ENCODE data around the gene ACSL6.

The ACSL6 gene, protein sequence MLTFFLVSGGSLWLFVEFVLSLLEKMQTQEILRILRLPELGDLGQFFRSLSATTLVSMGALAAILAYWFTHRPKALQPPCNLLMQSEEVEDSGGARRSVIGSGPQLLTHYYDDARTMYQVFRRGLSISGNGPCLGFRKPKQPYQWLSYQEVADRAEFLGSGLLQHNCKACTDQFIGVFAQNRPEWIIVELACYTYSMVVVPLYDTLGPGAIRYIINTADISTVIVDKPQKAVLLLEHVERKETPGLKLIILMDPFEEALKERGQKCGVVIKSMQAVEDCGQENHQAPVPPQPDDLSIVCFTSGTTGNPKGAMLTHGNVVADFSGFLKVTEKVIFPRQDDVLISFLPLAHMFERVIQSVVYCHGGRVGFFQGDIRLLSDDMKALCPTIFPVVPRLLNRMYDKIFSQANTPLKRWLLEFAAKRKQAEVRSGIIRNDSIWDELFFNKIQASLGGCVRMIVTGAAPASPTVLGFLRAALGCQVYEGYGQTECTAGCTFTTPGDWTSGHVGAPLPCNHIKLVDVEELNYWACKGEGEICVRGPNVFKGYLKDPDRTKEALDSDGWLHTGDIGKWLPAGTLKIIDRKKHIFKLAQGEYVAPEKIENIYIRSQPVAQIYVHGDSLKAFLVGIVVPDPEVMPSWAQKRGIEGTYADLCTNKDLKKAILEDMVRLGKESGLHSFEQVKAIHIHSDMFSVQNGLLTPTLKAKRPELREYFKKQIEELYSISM

DNA sequence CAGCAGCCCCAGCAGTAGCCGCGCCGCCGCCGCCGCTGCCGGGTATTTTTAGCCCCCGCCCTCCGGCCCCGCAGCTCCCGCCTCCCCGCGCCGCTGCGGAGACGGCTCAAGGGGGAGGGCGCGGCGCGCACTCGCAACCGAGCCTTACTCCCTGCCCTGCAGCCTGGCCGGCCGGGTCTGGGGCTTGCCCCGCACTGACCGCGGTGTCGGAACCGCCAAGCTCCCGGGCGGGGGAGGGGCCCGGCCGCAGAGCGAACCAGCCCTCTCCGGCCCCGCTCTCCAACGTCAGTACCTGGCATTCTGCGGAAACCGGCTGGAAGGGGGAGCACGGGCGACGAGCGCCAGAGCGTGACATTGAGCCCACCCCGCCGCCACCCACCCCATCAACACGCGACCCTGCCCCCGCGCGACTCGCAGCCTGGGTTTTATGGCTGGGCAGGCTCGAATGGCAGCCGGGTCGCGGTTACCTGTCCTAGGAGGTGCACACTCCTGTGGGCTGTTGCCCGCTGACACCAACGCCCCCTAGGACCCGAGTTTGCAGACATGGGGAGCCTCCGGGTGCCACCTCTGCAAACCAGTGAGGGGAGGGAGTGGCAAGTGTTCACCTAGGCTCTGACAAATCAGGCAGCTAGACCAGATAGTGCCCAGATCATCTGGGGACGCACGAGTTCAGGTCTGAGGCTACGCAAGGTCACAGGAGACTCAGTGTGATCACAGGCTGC, at the start of gene ACSL6:
TSS of gene ACSL6 (minus strand) at position 37 of the 722 bp plus-strand sequence. CDS start 105 bp downstream, outside the sequence.
- DNase-seq = no peak

DNA sequence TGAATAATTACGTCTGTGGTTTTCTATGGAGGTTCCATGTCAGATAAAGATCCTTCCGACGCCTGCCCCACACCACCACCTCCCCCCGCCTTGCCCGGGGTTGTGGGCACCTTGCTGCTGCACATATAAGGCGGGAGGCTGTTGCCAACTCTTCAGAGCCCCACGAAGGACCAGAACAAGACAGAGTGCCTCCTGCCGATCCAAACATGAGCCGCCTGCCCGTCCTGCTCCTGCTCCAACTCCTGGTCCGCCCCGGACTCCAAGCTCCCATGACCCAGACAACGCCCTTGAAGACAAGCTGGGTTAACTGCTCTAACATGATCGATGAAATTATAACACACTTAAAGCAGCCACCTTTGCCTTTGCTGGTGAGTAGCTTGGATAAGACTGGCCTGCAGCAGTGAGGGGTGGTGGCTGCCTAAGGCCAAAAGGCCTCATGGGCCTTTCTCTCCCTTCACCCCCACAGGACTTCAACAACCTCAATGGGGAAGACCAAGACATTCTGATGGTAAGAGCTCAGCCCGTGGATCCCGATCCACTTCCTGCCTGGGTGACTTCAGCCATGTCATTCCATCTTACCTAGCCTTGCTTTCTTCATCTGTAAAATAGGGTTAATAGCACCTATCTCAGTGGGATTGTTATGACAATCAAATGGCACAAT, 49.2 kb upstream of the ACSL6 start, which contains the start of gene IL3:
TSS of gene IL3 (plus strand) at position 155 of the 661 bp plus-strand sequence. CDS start at position 207, 52 bp downstream.
- no peak for DNase-seq

DNA sequence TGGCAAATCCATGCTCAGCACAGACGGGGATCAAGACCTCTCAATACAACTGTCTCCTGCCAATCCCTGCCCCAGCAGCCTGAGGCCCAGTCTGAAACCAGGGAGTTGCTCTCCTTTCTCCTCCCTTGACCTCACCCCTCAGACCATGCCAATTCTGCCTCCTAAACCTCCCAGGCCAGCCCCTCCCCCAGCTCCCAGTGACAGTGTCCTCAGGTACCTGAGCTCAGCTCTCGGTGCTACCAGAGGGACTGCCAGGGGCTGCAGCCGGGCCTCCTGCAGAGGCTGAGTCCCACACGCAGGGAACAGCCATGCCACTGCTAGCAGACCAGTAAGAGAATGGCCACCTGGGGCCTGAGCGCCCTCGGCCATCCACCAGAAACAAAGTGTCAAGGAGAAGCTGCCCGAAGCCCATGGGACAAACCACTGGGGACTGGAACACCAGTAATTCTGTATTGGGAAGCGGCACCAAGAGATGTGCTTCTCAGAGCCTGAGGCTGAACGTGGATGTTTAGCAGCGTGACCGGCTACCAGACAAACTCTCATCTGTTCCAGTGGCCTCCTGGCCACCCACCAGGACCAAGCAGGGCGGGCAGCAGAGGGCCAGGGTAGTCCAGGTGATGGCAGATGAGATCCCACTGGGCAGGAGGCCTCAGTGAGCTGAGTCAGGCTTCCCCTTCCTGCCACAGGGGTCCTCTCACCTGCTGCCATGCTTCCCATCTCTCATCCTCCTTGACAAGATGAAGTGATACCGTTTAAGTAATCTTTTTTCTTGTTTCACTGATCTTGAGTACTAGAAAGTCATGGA, 48.4 kb upstream of the ACSL6 start:
- DNase-seq = no peak

DNA sequence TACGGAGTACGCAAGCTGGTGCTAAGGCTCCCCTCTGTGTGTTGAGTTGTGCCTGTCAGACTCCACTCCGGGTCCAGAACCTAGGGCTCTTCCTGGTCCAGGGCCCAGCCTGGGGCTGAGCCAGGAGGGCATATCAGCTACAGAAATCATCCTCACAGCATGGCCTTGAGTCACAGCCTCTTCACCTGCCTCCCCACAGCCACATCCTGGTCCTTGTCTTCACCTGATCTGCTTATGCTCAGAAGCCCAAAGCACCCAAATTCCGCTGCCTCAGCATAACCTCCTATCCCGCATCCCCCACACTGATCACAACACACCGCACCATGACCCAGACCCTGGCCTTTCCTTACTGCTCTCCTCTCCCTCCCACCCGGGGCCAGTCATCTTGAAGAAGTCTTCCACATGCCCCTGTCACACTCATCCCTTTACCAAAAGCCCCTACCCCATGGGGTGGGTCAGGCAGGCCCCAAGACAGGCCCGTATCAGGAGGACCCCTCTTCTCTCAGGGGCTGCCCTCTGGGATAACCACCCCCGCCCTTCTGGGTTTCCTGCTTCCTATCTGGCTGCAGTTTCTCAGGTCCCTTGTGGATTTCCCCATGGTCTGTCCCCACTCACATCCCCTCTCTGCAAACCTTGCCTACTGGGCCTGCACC, 47.7 kb upstream of the ACSL6 start:
- no peak for DNase-seq

DNA sequence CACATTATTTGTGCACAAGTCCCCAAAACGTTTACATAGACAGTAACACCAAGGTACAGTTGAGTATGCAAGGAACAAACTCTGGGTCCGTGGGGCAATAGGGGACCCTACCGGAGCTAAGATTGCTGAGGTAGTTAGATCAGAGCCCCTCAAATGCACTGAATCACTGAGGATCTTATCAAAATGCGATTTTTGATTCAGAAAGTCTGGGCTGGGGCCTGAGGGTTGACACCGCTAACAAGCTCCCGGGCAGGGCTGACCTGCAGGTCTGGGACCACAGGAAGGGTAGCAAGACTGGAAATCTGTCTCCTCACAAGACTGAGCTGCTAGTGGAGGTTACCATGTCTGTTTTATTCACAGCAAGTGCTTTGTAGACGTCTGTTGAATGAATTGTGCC, 47.2 kb upstream of the ACSL6 start:
- DNase-seq = no peak

DNA sequence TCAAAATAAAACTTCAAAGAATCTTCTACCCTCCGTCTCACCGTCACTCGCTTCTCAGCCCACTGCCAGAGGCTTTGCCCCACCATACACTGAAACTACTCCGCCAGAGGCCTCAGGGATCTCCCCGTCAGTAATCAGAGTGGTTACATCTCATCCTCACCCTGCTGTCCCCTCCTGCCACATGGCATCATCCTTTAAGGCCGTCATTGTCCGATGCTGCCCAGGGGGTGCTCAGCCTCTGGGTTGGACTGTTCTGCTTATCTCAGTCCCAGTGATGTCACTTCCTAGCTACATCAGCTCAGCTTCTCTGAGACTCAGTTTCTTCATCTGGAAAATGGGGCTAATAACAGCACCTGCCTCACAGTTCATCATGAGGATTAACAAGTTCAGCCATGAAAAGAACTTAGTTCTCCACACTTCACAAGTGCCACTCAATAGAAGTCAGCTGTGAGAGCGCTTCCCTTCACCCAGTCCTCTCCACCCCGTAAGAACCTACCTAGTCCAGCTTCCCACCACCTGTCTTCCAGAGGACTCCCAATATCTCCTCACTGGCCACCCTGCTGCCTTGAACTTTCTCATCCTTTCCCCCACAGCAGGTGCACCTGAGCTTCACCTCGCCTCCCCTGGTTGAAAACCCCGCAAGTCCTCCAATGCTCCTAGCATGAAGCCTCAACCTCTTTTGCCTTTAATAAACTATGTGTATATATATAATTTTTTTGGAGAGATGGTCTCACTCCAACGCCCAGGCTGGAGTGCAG, 46.2 kb upstream of the ACSL6 start:
- no peak for DNase-seq

DNA sequence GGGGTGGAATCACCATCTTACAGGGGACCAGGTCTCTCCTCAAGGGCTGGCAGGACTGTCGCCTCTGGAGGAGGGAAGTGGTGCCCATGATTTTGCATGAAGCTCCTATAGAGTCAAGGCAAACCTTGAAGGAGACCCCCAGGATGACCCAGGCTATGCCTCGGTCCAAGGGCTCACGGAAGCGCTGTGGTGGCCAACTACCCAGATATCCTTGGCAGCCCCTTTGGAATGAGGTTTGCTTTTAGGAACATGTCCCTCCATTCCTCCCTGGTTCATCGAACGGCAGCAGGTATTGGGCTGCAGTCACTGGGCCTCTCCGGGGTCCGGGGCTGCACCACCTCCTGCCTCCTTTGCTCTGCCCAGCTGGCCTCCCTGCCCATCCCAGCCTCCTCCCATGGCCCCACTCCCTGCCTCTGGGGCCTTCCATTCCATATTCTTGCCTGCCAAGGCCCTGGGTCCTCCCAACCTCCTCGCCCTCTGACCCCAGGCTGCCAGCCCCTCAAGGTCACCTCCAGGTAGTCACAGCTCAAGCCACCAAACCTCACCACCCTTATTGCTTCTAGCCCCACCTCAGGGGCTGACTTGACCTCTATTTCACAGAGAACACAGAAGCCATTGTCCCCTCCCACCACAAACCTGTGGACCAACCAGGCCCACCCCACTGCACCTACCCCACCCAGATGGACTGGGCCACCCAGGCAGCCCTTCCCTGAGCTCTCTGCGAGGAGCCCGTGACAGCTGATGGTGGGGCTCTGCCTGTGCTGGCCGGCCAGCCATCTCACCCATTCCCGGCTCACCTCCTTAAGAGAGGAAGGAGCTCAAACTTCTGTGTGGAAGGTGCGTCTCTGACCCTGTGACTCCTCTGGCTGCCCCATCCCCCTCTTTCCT, 45.4 kb upstream of the ACSL6 start:
- no peak for DNase-seq

DNA sequence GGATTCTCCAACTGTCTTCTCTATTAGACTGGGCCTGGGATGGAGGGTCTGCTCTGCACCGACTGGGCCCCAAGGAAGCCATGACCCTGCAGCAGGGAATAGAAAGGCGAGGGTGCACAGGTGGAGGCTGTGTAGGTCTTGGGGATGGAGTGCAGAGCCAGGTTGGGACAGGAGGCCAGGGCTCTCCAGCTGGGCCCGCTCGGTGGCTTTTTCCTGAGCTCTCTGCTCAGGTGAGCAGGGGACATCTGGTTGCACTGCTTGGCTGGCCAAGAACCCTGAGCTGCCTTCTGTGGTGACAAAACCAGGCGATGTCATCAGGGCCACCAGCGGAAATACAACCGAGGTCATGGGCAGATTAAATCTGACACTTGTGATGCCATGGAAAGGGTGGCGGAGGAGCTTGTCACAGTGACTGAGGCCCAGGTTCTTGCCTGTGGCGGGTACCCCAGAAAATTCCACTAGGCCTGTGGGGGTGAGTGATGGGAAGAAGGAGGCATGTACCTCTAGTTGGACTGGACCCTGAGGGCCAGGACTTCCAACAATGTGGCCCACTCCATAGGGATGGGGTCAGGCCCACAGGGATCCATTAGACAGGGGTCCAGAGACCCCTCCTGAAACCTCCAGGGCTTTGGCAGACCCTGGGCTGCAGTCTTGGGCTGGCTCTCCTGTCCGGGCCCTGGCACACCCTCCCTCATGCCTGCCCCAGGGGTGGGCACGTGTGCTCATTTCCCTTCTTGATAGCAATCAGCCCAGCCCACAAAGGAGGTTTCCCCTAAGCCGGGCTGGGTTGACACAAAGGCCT, 44.6 kb upstream of the ACSL6 start:
- no peak for DNase-seq

DNA sequence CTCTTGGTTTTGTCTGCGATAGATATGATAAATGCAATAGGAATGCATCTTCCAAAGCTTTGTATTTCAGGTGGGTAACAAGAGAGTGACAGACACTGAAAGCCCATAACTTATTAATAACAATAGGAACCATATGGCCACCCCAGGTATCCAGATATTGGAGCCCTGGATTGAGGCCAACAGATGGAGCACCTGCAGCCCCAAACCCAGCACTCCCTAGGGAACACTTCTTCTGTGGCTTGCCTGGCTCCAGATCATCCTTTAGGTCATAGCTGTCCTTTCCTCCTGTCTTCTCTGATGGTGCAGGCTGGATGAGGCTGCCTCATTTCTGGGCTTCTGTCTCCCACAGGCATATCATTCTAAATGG, 44.0 kb upstream of the ACSL6 start:
- no peak for DNase-seq

DNA sequence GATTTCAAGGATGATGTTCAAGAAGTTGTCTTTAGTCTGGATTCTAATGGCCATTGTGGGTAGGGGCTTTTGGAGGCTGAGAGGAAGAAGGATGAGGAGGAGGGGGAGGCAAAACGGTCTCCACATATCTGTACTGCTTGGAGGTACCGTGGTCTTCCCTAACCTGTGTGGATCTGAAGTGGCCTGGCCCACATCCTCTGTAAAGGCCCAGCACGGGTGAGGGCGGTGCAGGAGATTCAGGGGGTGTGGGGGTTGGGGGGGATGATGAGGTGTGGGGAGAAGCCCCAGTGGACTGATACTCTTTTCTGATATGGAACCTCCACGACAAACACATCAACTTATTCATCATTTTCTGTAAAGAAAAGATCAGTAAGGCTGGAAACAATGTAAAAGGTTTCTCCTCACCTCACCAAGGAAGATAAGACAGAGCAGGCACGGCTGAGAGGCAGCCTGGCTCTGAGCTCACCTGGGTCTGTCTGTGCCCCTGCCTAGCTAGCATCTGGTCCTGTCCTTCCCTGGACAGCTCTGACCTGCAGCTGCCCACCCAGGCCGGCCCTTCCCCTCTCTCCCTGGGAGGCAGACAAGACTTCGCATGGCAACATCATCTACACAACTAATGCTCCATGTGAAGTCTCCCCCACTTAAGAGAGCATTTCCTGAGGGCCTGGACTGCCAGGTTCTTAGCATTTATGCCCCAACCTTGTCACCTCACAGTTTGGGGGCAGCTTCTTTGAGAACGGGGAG, 43.4 kb upstream of the ACSL6 start:
- no peak for DNase-seq

DNA sequence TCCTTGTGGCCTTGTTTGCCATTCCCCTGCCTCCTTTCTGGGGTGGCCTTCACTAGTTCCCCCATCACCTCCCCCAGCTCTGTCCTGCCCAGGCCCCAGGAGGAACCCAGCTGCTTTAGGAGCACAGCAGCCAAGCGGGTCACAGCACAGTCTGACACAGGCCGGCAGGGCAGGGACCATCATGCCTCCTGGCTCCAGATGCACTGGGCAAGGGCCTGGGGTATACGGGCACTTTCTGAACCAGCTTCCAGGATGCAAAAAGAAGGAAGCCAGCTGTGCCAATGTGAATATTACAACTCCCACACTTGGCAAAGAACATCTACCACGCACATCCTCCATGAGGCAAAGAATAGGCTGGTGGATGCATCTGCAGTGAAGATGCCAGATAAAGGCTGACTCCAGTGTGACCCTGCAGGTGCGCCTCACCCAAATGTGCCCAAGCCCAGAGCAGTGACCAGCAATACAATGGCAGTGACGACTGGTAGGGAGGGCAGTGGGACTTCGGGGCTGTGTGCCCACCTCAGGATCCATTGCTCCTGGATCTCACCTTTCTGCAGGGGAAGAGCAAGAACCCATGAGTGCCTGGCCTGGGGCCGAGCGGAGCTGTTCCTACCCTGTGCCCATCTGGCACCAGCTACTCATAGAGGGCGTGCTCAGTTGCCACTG, 42.7 kb upstream of the ACSL6 start:
- DNase-seq = no peak

DNA sequence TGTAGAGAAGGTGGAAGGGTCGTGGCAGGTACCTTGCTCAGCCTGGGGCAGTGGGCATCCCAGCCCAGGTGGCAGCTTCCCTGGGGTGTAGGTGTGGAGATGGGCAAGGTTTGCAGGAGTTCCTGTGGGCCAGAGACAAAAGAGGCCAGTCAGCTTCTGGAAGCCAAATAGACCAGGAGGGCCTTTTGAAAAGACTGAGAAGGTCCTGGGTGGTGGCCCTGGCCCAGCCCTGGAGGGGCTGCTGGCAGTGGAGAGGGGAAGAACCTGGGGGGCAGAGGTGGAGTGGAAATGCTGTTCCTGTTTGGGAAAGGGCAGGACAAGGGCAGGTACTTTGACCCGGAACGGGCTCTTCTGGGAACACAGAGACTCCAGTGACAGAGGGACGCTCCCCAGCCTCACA, 42.0 kb upstream of the ACSL6 start:
- DNase-seq = no peak

DNA sequence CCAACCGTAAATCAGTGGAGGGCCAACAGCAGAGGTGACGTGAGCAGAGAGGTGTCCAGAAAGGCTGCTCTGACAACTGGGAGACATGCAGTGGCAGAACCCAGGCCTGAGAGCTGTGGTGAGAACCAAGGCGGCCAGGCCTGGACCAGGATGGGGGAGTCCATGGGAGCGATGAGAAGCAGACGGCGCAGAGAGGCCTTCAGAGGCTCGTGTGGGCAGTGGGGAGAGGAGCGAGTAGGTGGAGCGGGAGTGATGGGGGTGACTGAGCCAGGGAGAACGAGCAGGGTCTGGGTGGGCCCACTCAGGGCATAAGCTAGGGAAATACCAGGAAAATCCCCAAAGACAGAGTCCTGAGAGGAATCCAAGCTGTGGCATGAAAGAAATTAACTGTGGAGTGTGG, 41.1 kb upstream of the ACSL6 start:
- DNase-seq = no peak

DNA sequence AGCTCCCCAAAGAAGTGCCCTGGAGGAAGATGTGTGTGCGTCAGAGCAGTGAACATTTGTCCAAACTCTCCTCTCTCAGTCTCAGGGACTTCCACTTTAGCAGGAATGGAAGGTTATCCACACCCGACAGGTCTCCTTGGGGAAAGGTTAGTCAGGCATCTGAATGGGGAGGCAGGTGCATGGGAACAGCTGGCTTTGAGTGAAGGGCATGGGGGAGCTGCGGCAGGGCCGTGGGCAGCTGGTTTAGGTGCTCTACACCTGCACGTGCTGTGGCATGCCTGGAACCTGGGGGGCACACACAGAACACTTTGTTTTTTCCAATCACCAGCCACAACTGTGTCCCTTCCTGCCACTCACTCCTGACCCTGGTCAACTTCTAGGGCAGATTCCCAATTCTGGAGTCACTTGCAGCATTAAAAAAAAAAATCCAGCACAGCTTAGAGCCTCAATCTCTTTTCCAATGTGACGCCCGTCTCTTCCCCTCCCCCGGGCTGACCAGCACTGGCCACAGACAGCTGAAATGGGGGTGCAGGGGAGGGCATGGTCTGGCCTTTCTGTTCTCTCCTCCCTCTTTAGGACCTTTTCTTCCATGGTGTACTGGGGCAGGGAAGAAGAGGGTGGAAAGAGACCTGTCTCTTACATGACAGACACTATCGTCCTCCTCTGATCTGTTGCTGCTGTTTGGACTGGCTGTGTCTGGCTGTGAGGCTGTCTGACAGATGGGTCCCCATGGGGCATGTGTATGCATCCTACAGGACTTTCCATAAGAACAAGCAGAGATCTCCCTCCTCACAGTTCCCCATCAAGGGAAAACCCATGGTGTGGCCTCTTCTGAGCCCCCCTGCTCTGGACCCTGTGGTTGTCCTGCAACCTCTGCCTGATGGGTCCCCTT, 39.4 kb upstream of the ACSL6 start:
- no peak for DNase-seq

DNA sequence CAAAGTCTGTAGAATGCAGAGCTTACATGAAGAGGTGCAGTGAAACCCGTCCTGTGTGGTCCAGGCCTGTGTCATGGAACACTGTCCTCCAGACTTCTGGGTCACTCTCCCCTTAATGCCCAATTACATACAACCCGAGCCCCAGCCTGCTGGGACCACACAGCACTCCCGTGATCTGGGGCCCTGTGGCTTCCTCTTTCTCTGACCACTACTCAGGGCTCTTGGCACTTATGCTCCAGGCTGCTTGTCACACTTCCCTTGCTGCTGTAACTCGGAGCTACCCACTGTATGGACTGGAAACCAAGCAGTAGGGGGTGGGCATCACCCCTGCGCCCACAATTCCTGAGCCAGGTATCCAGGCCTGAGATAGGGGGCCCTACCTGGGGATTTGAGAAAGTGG, 38.7 kb upstream of the ACSL6 start:
- peak; percentile 28 to 58 for DNase-seq

DNA sequence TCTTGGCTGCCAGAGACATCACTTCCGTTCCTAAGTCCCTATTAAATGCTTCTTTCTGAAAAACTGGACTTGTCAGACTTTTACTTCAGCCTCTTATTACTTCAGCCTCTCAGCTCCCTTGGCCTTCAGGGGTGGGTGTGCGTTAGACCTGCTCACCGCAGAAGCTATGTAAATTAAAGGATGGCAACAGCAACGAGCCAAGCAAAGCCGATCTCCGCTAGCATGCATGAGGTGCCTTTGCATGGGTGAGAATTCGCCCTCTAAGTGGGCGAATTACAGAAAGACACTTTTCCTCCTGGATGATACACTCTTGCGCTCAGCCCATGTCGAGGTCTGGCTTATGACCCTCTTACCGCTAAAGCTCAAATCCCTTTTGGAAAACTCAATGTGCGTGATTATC, 38.1 kb upstream of the ACSL6 start:
- no peak for DNase-seq

DNA sequence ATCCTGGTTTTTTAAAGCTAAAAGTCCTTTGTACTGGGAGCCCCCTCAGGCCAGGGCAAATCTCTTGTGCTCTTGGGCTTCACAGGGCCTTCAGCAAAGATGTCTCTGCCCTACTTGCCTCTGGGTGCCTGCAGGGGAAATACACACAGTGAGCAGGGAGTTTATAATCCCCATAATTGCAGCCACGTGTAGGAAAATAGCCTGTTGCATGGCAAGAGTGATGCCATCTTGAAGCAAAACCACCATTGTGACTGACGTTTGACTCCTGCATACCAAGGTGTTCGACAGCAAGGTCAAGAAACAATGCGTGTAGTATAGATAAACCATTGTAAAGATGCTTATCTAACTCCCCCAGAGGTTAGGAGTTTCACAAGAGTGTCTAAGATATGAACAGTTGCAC, 37.6 kb upstream of the ACSL6 start:
- no peak for DNase-seq

All from AML-193 (cell line).